Thoracic aorta (tissue), 2 donors: ENCODE data around the gene GLCE. TPM values are rescaled to one million over a fixed set of nuclear protein-coding genes. Genes with fewer than 3 reads are reported as not detected.

Source experiments
- ATAC-seq: fragments of 150-250 bp; one replicate; pipeline ENCODE4 v1.8.0; 2017; ENCODE audit warnings: low read depth; ENCODE audit not compliant: insufficient number of reproducible peaks, low FRiP score
- DNase-seq: peaks from one replicate; pipeline ENCODE4 v3.0.0-alpha.2; 2020; ENCODE audit warnings: low spot score
- H3K27ac ChIP-seq, 2 donors: fragments of 200-600 bp; sonication (generic); 1 replicate in 1 of 2; 2 replicates in 1 of 2; pipeline ENCODE4 v1.5.1; 2016; ENCODE audit warnings: mild to moderate bottlenecking in 2 of 2, moderate library complexity in 2 of 2
- H3K27me3 ChIP-seq: fragments of 200-600 bp; sonication (generic); replicated peaks from 2 replicates; pipeline ENCODE4 v1.6.0; 2016; ENCODE audit warnings: mild to moderate bottlenecking; ENCODE audit not compliant: insufficient read depth
- H3K36me3 ChIP-seq: fragments of 200-600 bp; sonication (generic); one replicate; pipeline ENCODE4 v1.5.1; 2016
- H3K4me1 ChIP-seq, 2 donors: fragments of 200-600 bp; sonication (generic); 1 replicate in 1 of 2; 2 replicates in 1 of 2; pipeline versions ENCODE4 v1.5.1 to v1.6.0; 2016; ENCODE audit warnings: low read depth in 2 of 2, mild to moderate bottlenecking in 1 of 2; ENCODE audit not compliant: control insufficient read depth in 1 of 2
- H3K4me3 ChIP-seq: fragments of 200-600 bp; sonication (generic); 2 replicates; pipeline ENCODE4 v1.5.1; 2016; ENCODE audit warnings: mild to moderate bottlenecking
- H3K9me3 ChIP-seq: fragments of 200-600 bp; sonication (generic); 2 replicates; pipeline ENCODE4 v1.5.1; 2016
- total RNA-seq, 2 donors: library from RNA; depleted of rRNA; stranded (reverse); fragments of >200 nt; gene quantifications; one replicate each; pipeline versions ENCODE4 v1.1.0 to v1.2.3, GENCODE V29; 2016
- TF ChIP-seq, protein P1 (sequence below): fragments of 200-600 bp; sonication (generic); IDR thresholded peaks from one replicate; pipeline ENCODE4 v1.5.1; 2019; ENCODE audit warnings: antibody characterized with exemption

Gene GLCE
- total RNA-seq, 2 donors from 2014 or later, result 8.5 to 11.8 TPM

DNA sequence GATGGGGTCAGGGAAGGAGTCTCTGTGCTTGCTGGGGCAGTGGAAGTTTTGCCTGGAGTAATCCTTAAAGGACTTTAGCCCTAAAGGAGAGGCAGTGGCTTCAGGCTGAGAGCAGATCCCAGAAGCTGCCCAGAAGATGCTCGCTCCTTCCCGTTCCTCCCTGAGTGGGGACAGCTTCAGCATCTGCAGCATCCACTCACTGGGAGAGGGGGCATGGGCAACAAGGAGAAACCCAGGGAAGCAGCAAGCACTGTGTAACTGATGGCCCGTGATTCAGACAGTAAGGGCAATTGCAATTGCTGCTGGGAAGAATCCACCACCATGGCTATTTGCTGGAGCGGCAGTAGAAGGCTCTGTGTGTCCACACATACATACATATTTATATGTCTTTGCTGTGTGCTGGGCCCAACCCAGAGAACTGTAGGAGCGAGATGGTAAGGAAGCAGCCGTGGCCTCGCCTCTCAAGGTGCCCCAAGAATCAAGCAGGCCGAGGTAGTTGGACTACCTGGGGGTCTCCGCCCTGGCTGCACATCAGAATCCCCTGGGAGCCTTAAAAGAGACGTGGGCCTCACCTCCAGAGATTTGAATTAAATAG is 132.5 kb downstream of the GLCE start:
- no peak overlapping the region for H3K4me3 ChIP-seq
- no peaks in the 10 kb centered on the region for H3K4me1 ChIP-seq
- no peak for ATAC-seq
- TF ChIP-seq, protein P1, sequence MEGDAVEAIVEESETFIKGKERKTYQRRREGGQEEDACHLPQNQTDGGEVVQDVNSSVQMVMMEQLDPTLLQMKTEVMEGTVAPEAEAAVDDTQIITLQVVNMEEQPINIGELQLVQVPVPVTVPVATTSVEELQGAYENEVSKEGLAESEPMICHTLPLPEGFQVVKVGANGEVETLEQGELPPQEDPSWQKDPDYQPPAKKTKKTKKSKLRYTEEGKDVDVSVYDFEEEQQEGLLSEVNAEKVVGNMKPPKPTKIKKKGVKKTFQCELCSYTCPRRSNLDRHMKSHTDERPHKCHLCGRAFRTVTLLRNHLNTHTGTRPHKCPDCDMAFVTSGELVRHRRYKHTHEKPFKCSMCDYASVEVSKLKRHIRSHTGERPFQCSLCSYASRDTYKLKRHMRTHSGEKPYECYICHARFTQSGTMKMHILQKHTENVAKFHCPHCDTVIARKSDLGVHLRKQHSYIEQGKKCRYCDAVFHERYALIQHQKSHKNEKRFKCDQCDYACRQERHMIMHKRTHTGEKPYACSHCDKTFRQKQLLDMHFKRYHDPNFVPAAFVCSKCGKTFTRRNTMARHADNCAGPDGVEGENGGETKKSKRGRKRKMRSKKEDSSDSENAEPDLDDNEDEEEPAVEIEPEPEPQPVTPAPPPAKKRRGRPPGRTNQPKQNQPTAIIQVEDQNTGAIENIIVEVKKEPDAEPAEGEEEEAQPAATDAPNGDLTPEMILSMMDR, result no peak
- no peaks in the 10 kb centered on the region for H3K9me3 ChIP-seq
- H3K36me3 ChIP-seq, result no peaks in the 10 kb centered on the region
- no peaks in the 10 kb centered on the region for H3K27me3 ChIP-seq
- H3K27ac ChIP-seq, result no peak overlapping the region
- DNase-seq, result no peak

DNA sequence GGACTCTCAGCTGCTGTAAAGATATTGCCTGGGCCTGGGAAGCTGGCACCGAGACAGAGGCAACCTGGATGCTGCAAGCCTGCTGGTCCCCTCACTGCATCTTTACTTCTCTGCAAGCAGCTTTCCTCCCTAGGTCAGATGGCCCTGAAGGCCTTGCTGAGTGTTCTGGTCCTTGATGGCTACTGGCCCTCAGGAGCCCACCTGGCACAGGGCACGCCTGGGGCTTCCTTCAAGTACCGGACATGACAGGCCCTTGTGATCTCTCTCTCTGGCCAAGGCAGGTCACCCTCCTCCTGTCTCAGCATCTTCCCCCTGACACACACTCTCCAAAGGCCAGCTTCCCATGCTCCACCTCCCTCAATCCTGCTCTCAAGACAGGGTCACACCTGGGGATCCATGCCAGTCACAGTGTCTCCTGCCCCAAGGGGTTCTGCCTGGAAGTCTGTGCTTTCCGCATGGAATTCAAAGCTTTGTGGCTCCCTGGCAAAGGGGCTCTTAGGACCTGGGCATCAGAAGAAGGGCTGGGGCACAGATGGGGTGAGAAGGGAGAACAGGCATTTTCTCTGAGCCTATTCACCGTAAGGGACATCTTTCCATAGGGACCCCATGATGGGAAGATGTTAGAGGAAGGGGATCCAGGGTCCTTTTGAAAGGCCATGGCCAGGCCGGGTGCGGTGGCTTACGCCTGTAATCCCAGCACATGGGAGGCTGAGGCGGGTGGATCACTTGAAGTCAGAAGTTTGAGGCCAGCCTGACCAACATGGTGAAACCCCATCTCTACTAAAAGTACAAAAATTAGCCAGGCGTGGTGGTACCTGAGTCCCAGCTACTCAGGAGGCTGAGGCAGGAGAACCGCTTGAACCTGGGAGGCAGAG is 133.5 kb downstream of the GLCE start:
- no peaks in the 10 kb centered on the region for H3K27me3 ChIP-seq
- H3K36me3 ChIP-seq, result no peaks in the 10 kb centered on the region
- no peak overlapping the region for H3K4me3 ChIP-seq
- H3K9me3 ChIP-seq, result no peaks in the 10 kb centered on the region
- H3K4me1 ChIP-seq, result peaks cover 0 to 7% of the 10 kb centered on the region in 2 donors
- no peak for DNase-seq
- TF ChIP-seq, protein P1, result no peak
- no peak for ATAC-seq
- H3K27ac ChIP-seq, result no peak overlapping the region

DNA sequence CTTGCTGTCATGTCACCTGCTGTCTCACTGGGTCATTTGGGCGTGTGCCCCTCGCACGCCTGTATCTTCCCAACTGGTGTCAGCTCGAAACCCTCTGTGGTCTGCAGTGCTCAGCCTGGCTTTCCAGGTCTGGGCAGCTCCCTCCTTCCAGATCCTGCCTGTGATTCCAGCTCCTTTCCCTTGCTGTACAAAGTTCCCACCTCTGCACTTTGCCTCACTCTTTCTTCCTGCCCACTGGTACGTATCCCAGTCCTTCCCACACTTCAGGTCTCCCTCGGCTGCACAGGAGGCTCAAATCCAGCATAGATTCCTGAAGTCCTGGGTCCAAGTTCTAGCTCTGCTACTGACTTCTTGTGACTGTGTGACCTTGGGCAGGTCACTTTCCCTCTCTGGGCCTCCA is 136.2 kb downstream of the GLCE start:
- Histone ChIP-seq H3K4me3 (no peak overlapping the region), H3K4me1 (peaks cover 0 to 14% of the 10 kb centered on the region in 2 donors), H3K9me3 (no peaks in the 10 kb centered on the region), H3K36me3 (no peaks in the 10 kb centered on the region), H3K27ac (no peak overlapping the region), H3K27me3 (no peaks in the 10 kb centered on the region)
- DNase-seq (no peak), ATAC-seq (no peak)
- TF ChIP-seq, protein P1, result no peak

DNA sequence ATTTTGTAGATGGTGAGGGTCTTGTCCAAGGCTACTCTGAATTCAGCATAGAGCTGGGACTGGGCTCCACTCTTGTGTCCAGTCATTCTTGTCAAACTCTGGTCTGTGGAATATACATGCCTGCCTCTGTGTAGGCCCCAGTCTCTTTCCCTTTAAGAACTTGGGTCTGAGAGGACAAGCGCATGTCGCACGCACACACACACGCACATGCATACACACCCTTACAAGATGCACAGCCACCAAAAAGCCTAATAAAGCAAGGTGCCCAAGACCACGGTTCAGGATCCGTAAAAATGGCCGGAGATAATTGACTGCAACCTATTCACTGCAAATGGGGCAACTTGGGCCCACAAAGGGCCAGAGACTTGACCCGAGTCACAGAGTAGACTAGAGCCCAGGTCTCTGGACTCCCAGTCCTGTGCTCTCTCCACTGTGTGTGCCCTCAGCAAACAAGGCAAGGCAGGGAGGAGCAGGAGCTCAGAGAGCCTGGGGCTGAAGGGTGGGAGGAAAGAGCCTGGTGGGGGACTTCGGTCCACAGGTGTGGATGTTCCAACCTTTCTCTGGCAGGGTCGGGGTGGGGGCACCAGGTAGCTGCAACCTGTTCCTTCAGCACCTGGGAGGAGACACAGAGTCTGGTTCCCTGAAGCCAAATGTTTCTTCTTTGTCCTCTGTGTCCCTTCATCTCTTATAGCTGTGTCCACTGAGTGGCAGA is 137.4 kb downstream of the GLCE start:
- Histone ChIP-seq H3K4me3 (no peak overlapping the region), H3K27ac (no peak overlapping the region), H3K36me3 (no peaks in the 10 kb centered on the region), H3K27me3 (no peaks in the 10 kb centered on the region), H3K9me3 (no peaks in the 10 kb centered on the region), H3K4me1 (peaks cover 0 to 14% of the 10 kb centered on the region in 2 donors)
- ATAC-seq (no peak), DNase-seq (no peak)
- TF ChIP-seq, protein P1, result no peak

DNA sequence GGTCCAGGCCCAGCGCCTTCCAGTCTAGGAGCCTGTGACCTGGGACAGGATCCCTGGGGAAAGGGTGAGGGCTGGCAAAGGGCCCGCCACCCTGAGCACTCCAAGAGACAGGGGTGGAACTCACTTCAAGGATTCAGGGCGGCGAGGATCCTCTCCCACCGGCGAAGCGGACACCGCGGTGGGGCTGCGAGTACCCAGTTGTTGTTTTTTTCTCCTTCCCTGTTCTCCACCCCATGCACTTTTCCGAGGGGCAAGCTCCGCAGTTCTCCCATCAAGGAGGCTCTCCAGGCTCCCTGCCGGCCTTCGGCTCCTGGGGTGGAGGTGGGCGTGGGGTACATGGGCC is 137.9 kb downstream of the GLCE start:
- no peak for ATAC-seq
- no peak for DNase-seq
- no peak overlapping the region for H3K27ac ChIP-seq
- no peaks in the 10 kb centered on the region for H3K36me3 ChIP-seq
- no peaks in the 10 kb centered on the region for H3K9me3 ChIP-seq
- H3K4me1 ChIP-seq, result peaks cover 0 to 14% of the 10 kb centered on the region in 2 donors
- peak overlapping the region; percentile 76 for H3K4me3 ChIP-seq
- no peaks in the 10 kb centered on the region for H3K27me3 ChIP-seq
- TF ChIP-seq, protein P1, result no peak
